Measurements from ENCODE around the gene ANKDD1A. TPM values are rescaled to one million over a fixed set of nuclear protein-coding genes. Genes with fewer than 3 reads are reported as not detected.

The ANKDD1A gene
- total and polyA plus RNA-seq, 2 experiments from 2014 or later, result 6.7 to 9.3 TPM

DNA sequence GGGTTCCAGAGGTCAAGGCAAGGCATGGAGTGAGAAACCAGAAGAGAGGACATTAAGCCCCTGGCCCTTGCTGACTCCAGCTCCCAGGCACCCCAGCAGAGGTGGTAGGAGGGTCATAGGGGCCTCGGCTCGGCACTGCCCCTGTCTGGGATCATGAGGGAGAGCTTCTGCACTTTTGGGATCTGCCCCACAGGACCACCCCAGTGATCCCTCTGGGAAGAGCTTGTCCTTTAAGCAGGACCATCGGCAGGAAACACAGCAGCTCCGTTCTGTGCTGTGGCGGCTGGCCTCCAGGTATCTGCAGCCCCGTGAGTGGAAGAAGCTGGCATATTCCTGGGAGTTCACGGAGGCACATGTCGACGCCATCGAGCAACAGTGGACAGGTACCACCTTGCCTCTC lies 35.5 kb downstream of the ANKDD1A start:
- Histone ChIP-seq H3K9me2 (ENCODE audit: insufficient read depth) (peaks cover 4% of the 10 kb centered on the region; the same call in 1 of the 2 replicates), H3K36me3 (ENCODE audit: insufficient read depth) (no peaks in the 10 kb centered on the region), H3K79me2 (replicated peaks; ENCODE audit: insufficient read depth) (no peaks in the 10 kb centered on the region), H4K20me1 (replicated peaks; ENCODE audit: insufficient read depth) (no peaks in the 10 kb centered on the region; the same call in 1 of the 2 replicates), H3K4me3 (no peak overlapping the region), H3K27ac (ENCODE audit: low read depth) (no peak overlapping the region), H3F3A (replicated peaks; ENCODE audit: low read depth) (peaks cover 4% of the 10 kb centered on the region; the same call in 1 of the 2 replicates), H3K4me1 (ENCODE audit: insufficient read depth) (no peaks in the 10 kb centered on the region), H2AFZ (no peak overlapping the region), H3K4me2 (no peak overlapping the region), H3K27me3 (ENCODE audit: insufficient read depth) (no peaks in the 10 kb centered on the region)
- TF ChIP-seq CTCF (conservative IDR thresholded peaks at IDR 0.05; ENCODE audit: low read depth in 2 of 2) (peak in 1 of 2 experiments; percentile 30; a peak in 1 of 4 replicates), ZNF331 (CRISPR knock-in tag; IDR thresholded peaks at IDR 0.05; ENCODE audit: low read depth) (no peak)
- peaks cover 10% of the 10 kb centered on the region for H3K9me3 Mint-ChIP-seq
- peaks cover 10% of the 10 kb centered on the region for H3K27me3 Mint-ChIP-seq (ENCODE audit: insufficient read depth, low read depth, poor library complexity)
- peak; percentile 68 for ATAC-seq
- 0 out of 3 replicates have a peak, but pooled peaks cover 3% of the 10 kb centered on the region for H3K4me1 Mint-ChIP-seq
- no peak overlapping the region for H3K27ac Mint-ChIP-seq
- no peak for DNase-seq (ENCODE audit: low spot score)
- peaks cover 9% of the 10 kb centered on the region; the same call in 2 of the 3 replicates for H3K36me3 Mint-ChIP-seq (ENCODE audit: low read depth)
- no peak overlapping the region for H3K4me3 Mint-ChIP-seq

DNA sequence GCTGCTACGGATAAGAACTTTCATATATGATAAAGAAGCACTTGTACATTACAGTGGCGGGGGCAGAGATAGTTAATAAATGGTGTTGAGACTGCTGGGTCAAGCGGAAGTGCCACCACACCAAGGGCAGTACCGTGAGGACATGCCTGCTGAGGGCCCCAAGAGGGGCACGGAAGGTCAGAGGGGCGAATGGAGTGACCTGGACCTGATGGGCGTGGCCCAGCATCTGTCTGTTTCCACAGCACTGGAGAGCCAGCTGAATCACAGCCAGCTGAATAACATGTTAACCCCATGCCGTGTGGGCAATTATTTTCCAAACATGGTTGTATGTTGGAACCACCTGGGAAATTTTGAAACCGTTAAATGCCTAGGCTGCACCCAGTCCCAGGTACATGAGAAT lies 37.2 kb downstream of the ANKDD1A start:
- peaks cover 3% of the 10 kb centered on the region; the same call in 1 of the 3 replicates for H3K4me1 Mint-ChIP-seq
- no peaks in the 10 kb centered on the region for H3K79me2 ChIP-seq (replicated peaks; ENCODE audit: insufficient read depth)
- H2AFZ ChIP-seq, result no peak overlapping the region
- ATAC-seq (no peak), DNase-seq (ENCODE audit: low spot score) (no peak)
- no peaks in the 10 kb centered on the region for H3K4me1 ChIP-seq (ENCODE audit: insufficient read depth)
- H3K4me3 ChIP-seq, result no peak overlapping the region
- peaks cover 17% of the 10 kb centered on the region for H3K27me3 Mint-ChIP-seq (ENCODE audit: insufficient read depth, low read depth, poor library complexity)
- peaks cover 26% of the 10 kb centered on the region for H3K36me3 Mint-ChIP-seq (ENCODE audit: low read depth)
- no peak overlapping the region for H3K4me3 Mint-ChIP-seq
- H3K27me3 ChIP-seq (ENCODE audit: insufficient read depth), result no peaks in the 10 kb centered on the region
- H4K20me1 ChIP-seq (replicated peaks; ENCODE audit: insufficient read depth), result no peaks in the 10 kb centered on the region
- H3K27ac Mint-ChIP-seq, result no peak overlapping the region; the same call in 1 of the 2 replicates
- no peak overlapping the region for H3K4me2 ChIP-seq
- no peaks in the 10 kb centered on the region for H3K36me3 ChIP-seq (ENCODE audit: insufficient read depth)
- peaks cover 27% of the 10 kb centered on the region for H3K9me3 Mint-ChIP-seq
- no peak overlapping the region for H3K27ac ChIP-seq (ENCODE audit: low read depth)
- H3K9me2 ChIP-seq (ENCODE audit: insufficient read depth), result peaks cover 4% of the 10 kb centered on the region; the same call in 1 of the 2 replicates
- 0 out of 2 replicates have a peak, but pooled peaks cover 4% of the 10 kb centered on the region for H3F3A ChIP-seq (replicated peaks; ENCODE audit: low read depth)
- no peak for TF ChIP-seq CREB1 (CRISPR knock-in tag; IDR thresholded peaks at IDR 0.05; ENCODE audit: low read depth)
- TF ChIP-seq REST (IDR thresholded peaks at IDR 0.05; ENCODE audit: unreplicated experiment), result no peak
- no peak for TF ChIP-seq JUNB (IDR thresholded peaks at IDR 0.05; ENCODE audit: unreplicated experiment)
- TF ChIP-seq, protein P1, sequence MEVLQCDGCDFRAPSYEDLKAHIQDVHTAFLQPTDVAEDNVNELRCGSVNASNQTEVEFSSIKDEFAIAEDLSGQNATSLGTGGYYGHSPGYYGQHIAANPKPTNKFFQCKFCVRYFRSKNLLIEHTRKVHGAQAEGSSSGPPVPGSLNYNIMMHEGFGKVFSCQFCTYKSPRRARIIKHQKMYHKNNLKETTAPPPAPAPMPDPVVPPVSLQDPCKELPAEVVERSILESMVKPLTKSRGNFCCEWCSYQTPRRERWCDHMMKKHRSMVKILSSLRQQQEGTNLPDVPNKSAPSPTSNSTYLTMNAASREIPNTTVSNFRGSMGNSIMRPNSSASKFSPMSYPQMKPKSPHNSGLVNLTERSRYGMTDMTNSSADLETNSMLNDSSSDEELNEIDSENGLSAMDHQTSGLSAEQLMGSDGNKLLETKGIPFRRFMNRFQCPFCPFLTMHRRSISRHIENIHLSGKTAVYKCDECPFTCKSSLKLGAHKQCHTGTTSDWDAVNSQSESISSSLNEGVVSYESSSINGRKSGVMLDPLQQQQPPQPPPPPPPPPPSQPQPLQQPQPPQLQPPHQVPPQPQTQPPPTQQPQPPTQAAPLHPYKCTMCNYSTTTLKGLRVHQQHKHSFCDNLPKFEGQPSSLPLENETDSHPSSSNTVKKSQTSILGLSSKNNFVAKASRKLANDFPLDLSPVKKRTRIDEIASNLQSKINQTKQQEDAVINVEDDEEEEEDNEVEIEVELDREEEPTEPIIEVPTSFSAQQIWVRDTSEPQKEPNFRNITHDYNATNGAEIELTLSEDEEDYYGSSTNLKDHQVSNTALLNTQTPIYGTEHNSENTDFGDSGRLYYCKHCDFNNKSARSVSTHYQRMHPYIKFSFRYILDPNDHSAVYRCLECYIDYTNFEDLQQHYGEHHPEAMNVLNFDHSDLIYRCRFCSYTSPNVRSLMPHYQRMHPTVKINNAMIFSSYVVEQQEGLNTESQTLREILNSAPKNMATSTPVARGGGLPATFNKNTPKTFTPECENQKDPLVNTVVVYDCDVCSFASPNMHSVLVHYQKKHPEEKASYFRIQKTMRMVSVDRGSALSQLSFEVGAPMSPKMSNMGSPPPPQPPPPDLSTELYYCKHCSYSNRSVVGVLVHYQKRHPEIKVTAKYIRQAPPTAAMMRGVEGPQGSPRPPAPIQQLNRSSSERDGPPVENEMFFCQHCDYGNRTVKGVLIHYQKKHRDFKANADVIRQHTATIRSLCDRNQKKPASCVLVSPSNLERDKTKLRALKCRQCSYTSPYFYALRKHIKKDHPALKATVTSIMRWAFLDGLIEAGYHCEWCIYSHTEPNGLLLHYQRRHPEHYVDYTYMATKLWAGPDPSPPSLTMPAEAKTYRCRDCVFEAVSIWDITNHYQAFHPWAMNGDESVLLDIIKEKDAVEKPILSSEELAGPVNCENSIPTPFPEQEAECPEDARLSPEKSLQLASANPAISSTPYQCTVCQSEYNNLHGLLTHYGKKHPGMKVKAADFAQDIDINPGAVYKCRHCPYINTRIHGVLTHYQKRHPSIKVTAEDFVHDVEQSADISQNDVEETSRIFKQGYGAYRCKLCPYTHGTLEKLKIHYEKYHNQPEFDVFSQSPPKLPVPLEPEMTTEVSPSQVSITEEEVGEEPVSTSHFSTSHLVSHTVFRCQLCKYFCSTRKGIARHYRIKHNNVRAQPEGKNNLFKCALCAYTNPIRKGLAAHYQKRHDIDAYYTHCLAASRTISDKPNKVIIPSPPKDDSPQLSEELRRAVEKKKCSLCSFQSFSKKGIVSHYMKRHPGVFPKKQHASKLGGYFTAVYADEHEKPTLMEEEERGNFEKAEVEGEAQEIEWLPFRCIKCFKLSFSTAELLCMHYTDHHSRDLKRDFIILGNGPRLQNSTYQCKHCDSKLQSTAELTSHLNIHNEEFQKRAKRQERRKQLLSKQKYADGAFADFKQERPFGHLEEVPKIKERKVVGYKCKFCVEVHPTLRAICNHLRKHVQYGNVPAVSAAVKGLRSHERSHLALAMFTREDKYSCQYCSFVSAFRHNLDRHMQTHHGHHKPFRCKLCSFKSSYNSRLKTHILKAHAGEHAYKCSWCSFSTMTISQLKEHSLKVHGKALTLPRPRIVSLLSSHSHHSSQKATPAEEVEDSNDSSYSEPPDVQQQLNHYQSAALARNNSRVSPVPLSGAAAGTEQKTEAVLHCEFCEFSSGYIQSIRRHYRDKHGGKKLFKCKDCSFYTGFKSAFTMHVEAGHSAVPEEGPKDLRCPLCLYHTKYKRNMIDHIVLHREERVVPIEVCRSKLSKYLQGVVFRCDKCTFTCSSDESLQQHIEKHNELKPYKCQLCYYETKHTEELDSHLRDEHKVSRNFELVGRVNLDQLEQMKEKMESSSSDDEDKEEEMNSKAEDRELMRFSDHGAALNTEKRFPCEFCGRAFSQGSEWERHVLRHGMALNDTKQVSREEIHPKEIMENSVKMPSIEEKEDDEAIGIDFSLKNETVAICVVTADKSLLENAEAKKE (CRISPR knock-in tag; IDR thresholded peaks at IDR 0.05), result no peak
- TF ChIP-seq POLR2AphosphoS5 (IDR thresholded peaks at IDR 0.05; ENCODE audit: low read depth), result no peak
- no peak for TF ChIP-seq NANOG (IDR thresholded peaks at IDR 0.05; ENCODE audit: borderline replicate concordance)
- no peak for TF ChIP-seq EZH2 (IDR thresholded peaks at IDR 0.05; ENCODE audit: low read depth, unreplicated experiment)
- TF ChIP-seq ZNF331 (CRISPR knock-in tag; IDR thresholded peaks at IDR 0.05; ENCODE audit: low read depth), result no peak
- TF ChIP-seq EZH2phosphoT487 (IDR thresholded peaks at IDR 0.05; ENCODE audit: unreplicated experiment), result no peak
- TF ChIP-seq STAT1 (IDR thresholded peaks at IDR 0.05; ENCODE audit: unreplicated experiment), result no peak

Data from GM23338 (cell line).